Globus pallidus (tissue), 1 donor: ENCODE data around the gene C1QTNF7.
A peak's percentile ranks its signal among the peaks of the same experiment; 100 is the strongest.

ENCODE experiments used
- DNase-seq: peaks from one replicate; pipeline ENCODE4 v3.0.0-alpha.2; 2015; ENCODE audit warnings: low spot score

Gene C1QTNF7

DNA sequence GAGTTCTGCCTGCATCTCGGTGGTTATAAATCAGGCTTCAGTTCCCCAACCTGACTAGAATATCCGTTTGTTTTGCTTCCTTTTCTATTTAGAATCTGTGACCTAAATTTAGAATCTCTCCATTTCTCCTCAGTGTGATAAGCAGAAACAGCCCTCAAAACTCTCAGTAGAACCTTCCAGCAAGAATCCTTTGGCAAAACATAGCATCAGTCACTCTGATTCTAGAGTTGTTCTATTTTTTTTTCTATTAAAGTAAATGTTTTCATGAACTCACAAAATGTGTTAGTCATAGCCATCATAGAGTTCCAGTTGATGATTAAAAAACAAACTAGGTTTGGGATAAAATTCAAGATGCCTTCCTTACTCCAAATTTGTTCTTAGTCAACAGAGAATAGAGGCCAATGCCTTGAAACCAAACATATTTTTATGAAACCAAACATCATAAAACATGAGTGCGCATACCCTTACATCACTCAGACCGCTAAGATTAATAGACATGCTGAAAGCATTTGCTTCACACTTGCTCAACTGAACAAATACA, 13.2 kb upstream of the C1QTNF7 start:
- no peak for DNase-seq

DNA sequence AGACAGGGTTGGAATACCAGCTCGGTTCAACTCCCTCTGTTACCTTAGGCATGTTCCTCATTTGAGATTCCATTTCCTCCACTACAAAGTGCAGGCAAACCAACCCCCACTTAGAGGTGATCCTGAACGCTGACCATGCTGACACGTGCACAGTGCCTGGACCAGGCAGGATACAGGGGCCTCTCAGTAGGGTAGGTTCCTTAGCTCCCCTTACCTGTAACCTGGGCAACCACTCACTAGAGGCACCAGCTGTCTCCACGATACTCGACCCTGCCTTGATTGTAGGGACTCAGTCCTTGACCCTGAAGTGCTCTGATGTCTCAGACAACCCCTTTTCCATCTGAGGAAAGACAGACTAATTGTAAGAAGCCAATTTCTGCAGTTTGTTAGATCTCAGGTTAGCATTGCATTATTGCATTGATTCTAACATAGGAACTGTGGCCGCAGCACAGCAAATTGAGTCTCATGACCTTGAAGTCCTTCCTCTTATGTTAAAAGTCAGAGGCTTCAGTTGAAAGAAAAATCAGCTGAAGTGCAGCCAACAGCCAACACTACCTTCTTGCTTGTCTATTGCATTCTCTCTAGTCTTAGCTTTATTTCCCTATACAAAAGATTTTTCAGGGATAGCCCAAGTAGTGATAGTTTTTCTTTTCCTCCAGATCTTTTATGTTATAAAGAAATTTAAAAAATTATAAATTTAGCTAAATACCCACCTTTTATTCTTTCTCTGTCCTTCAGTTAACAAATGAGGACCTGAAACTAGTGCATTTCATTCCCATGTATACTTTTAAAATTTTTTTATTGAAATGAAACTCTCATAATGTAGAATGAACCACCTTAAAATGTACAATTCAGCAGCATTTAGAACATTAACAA, 11.2 kb upstream of the C1QTNF7 start:
- no peak for DNase-seq

- DNase-seq, result no peak
Measured at GRCh38 chr4:15417233-15417660, 10.6 kb upstream of the C1QTNF7 start.

DNA sequence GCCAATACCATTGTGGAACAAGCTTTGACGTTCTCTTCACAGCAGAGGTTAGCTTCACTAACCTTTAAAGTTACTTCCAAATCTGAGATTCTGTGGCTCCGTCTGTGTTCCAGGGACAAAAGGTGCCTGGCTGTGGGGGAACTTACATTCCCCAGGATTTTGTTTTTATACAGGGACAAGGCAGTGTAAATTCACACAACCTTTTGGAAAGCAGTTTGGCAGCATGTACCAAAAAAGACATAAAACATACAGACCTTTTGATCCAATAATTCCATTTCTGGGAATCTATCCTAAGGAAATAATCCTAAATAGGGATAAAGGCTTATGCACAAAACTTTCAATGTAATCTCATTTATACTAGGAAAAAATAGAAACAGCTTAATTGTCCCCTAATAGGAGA, 8.9 kb upstream of the C1QTNF7 start:
- DNase-seq, result no peak

GRCh38 chr4:15420642-15421041, 7.2 kb upstream of the C1QTNF7 start:
- DNase-seq, result peak; percentile 53

DNA sequence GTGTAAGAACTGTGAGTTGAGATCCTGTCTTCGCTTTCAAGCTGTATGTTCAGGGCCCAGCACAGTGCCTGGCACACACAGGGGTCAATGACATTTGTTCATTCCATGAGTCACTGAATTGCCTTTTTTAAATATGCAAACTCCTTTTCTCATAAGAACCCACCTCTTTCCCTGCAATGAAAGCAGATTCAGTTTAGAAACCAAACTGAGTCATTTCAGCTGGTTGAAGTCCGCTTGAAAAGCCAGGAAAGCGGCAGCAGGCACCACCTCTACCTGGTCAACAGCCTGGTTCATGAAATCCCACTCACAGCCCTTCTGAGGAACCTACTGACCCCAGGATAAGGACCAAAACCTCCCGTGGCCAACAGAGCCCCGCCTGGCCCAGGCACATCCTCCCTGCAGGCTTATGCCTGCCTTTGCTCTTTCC, 4.5 kb upstream of the C1QTNF7 start:
- DNase-seq, result no peak

DNA sequence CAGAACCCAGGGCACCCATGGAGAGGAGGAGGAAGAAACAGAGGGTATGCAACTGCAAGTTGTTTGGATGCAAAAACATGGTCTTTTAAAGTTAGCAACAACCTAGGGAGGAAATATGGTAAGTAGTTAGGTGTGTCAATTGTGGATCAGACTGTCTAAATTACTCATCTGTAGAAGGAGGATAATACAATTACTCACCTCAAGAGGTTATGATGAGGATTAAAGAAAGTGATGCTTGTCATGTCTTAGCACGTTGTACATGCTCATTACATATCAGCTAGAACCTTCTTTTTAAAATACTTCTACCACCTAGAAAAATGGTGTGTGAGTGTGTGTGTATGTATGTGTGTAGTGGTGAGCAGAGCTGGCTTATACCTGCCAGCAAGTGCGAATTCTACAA, 2.3 kb upstream of the C1QTNF7 start:
- no peak for DNase-seq

- no peak for DNase-seq
Measured at GRCh38 chr4:15427161-15427560, 672 bp upstream of the C1QTNF7 start.

DNA sequence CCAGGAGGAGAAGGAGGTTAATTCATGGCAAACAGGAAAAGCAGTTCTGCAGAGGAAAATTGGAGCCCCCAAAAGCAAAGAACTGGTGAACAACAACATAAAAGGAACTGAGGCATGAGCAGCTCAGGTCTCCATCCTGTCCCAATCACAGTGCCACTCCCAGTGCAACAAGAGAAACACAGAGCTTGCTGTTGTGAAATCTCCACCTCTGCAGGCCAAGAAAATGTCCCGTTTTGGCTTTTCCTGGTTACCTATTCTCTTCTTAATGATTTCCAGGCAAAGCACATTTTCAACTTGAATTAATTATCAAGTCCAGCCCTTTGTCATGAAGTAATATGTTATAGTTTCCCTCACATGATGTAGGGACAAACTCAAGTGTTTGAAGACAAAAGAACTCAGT, 778 bp downstream of the C1QTNF7 start:
- DNase-seq, result no peak

- DNase-seq, result no peak
Measured at GRCh38 chr4:15434091-15434490, 6.3 kb downstream of the C1QTNF7 start.

DNA sequence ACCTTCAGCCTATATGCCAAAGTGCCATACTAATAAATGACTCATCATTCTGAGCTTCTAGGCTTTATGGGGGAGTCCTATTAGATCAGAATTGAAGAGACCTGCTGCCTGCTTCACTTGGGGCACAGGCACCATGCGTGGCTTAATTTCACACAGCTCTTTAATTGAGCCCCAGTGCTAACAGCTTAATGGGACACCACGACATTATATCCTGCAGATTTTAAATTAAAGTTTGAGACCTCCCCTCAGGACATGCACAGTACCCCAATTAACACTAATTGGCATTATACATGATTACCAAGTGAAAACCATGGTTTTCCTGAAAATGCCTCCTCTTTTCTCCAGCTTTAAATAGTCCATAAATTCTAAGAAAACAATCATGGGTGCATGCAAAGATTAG, 6.8 kb downstream of the C1QTNF7 start:
- DNase-seq, result no peak

DNA sequence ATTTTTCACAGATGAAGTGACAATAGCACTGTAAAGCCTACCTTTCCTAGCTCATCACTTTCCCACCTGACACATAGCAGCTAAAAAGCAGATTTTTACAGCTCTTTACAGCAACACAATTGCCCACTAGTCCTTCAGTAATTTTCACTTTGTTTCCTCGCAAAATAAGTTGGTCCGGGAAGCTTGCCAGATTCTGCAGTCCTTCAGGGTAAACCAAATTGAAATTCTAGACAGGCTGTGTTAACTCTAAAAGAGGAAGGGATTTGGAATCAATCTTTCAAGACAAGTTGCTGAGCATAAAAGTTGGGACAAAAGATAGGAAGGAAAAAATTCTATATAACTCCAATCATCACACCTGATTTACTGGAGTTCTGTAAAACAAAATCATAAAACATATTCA, 8.7 kb downstream of the C1QTNF7 start:
- DNase-seq, result peak; percentile 60

DNA sequence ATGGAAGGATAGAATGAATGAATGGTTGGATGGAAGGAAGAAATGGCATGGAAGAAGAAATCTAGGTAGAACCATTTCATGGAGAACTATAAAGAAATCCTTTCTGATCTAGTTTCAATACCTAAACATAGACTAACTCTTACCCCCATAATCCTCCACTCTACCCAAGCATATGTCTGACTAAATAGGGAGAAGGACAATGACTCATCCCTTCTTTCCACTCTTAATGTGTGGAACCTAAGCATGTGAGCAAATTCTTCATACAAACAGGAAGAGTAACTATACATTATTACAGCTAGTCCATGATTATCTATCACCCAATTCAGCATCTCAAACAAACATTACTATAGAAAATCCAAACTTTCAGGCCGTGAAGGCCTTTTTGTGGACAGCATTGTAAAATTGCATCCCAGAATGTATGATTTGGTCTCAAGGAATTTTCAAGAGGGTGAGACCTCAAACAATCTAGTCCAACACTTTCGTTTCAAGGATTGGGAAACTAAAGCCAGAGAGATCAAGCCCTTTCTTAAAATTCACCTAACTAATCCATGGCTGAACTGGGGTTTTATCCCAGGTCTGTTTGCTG, 11.2 kb downstream of the C1QTNF7 start:
- no peak for DNase-seq

DNA sequence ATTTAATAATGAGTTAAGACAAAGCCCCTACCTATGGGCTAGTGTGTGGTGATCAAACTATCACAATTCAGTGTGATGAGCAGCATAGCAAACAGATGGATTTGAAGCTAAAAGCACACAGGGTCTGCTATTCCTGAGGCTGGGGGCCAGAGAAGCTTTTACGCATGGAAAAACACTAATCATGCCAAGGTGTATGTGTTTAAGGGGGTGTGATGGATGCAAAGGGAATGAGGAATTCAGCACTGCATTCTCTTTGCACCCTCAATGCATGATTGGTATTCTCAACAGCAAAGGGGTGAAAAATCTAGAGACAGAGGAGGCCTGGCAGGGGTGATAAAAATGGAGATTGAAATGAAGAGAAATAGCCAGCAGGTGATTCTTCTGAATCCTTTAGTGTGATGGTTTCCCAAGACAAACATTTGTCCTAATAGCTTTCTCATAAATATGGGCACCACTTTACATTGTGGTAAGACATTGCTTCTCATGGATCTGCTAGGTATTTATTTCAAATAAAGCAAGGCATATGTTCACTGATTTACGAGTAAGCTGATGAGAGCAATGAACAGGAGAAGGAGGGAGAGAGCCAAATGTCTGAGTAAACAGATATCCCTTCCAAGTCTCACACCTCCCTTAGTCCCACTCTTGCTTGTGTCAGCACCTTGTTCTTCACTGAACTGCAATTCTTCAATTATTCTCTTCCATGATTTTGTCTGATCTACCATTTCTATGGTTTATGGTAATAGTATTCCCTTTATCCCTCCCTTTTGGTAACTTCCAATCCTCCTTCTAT, 15.7 kb downstream of the C1QTNF7 start:
- no peak for DNase-seq

DNA sequence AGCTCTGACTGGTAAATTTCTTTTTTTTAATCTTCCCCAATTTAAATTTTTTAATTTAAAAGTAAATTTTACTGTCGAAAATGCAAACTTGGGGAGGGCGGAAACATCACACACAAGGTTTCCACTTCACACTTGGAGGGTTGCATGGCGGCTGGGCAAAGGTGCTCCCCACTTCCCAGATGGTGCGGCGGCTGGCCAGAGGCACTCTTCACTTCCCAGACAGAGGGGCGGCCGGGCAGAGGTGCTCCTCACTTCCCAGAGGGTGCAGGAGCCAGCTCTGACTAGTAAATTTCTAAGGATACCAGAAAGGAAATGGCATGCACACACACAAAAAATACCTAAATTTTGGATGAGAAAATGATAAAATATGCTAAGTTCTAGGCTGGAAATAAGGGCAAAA, 16.4 kb downstream of the C1QTNF7 start:
- no peak for DNase-seq

- DNase-seq, result no peak
Measured at GRCh38 chr4:15444879-15445547, 17.2 kb downstream of the C1QTNF7 start.

GRCh38 chr4:15451181-15451865, 23.5 kb downstream of the C1QTNF7 start:
- peak; percentile 28 for DNase-seq

GRCh38 chr4:15451866-15452765, 24.3 kb downstream of the C1QTNF7 start:
- DNase-seq, result no peak

DNA sequence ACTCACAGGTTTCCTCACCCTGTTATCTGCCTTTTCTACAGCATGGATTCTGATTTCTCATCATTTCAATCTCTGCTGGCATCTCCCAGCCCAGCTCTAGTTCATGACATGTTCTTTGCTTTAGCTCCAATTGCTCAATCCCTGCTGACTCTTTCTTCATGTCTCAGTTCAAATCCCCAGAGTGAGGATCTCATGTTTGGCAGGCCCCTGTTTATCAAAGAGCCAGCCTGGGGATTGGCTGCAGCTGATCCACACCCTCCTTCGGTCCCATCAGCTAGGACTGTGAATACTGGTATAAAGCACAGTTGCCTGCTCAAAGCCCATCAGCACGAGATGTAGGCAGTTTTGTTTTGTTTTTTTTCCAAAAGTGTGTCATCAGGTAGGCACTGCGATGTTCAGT, 27.5 kb downstream of the C1QTNF7 start:
- no peak for DNase-seq
